NCI-H748 treated with DMSO at 0.1 percent for 48 hours (cell line): ENCODE measurements around the gene CSH1.
"Not testable (repeated sequence)": the region's sequence is repeated elsewhere in the genome, so short reads cannot be mapped to it uniquely, and the experiment has no call there.

Source experiments
- DNase-seq: peaks from one replicate; lab custom pipeline; 2025; lab: John Stamatoyannopoulos, UW

CSH1 gene

GRCh38 chr17:63904796-63905195, 8.4 kb upstream of the CSH1 start:
- not testable (repeated sequence) for DNase-seq

GRCh38 chr17:63903787-63904201, 7.4 kb upstream of the CSH1 start:
- not testable (repeated sequence) for DNase-seq

GRCh38 chr17:63901971-63902370, 5.6 kb upstream of the CSH1 start:
- not testable (repeated sequence) for DNase-seq

- not testable (repeated sequence) for DNase-seq
These were observed 2.8 kb upstream of the CSH1 start for GRCh38 chr17:63898899-63899798.

- not testable (repeated sequence) for DNase-seq
These were observed 1.6 kb downstream of the CSH1 start for GRCh38 chr17:63894821-63895220.

GRCh38 chr17:63894021-63894420, 2.4 kb downstream of the CSH1 start:
- DNase-seq, result not testable (repeated sequence)

GRCh38 chr17:63892316-63893037, 3.9 kb downstream of the CSH1 start:
- not testable (repeated sequence) for DNase-seq

GRCh38 chr17:63889026-63889848, 7.1 kb downstream of the CSH1 start:
- not testable (repeated sequence) for DNase-seq

- not testable (repeated sequence) for DNase-seq
These were observed 11.3 kb downstream of the CSH1 start for GRCh38 chr17:63885119-63885518.

GRCh38 chr17:63882626-63883126, 13.7 kb downstream of the CSH1 start:
- not testable (repeated sequence) for DNase-seq

- DNase-seq, result no peak
These were observed 14.3 kb downstream of the CSH1 start, which contains the start of gene GH2 for GRCh38 chr17:63881935-63882601. TSS of gene GH2 (minus strand) at chr17:63881944. CDS start at chr17:63881801, 143 bp downstream.

GRCh38 chr17:63881337-63881736, 15.0 kb downstream of the CSH1 start:
- DNase-seq, result not testable (repeated sequence)

GRCh38 chr17:63880706-63881105, 15.7 kb downstream of the CSH1 start:
- no peak for DNase-seq

GRCh38 chr17:63878413-63878812, 18.0 kb downstream of the CSH1 start:
- not testable (repeated sequence) for DNase-seq

GRCh38 chr17:63874693-63875092, 21.7 kb downstream of the CSH1 start:
- not testable (repeated sequence) for DNase-seq

GRCh38 chr17:63874061-63874626, 22.2 kb downstream of the CSH1 start:
- DNase-seq, result not testable (repeated sequence)

GRCh38 chr17:63873577-63873976, 22.8 kb downstream of the CSH1 start, which contains the start of gene CSH2:
TSS of gene CSH2 (minus strand) at chr17:63873677. CDS start at chr17:63873614, 63 bp downstream.
- DNase-seq, result not testable (repeated sequence)

GRCh38 chr17:63871646-63872365, 24.6 kb downstream of the CSH1 start:
- DNase-seq, result not testable (repeated sequence)

- not testable (repeated sequence) for DNase-seq
These were observed 26.1 kb downstream of the CSH1 start for GRCh38 chr17:63870292-63870665.
